Spleen (tissue), 7 donors: ENCODE measurements around the gene GEMIN2.

Source experiments
- POLR2A ChIP-seq, 3 donors: fragments of 450-650 bp; IDR thresholded peaks; one replicate each; pipeline ENCODE4 v1.5.1; 2017; ENCODE audit warnings: antibody characterized with exemption in 3 of 3, mild to moderate bottlenecking in 1 of 3
- TF ChIP-seq, protein P1 (sequence below), 11 experiments: fragments of 200-600 bp in 7 of 11; fragments of 450-650 bp in 4 of 11; sonication (generic) in 4 of 11; IDR thresholded peaks in 8 of 11; conservative IDR thresholded peaks in 3 of 11; 1 replicate in 7 of 11; 2 replicates in 4 of 11; pipeline versions ENCODE4 v1.4.0 to v1.8.0; 2016 to 2021; ENCODE audit warnings: antibody characterized with exemption in 11 of 11, inconsistent platforms in 4 of 11, mild to moderate bottlenecking in 1 of 11
- donor health status: DM: no; HTN: no; CAD: no; lungs with moderate emphysema.
- donor health status: DM: no; HTN: no; CAD: no.
- donor health status: DM: no; HTN: no; CAD: no.

- TF ChIP-seq, protein P1, sequence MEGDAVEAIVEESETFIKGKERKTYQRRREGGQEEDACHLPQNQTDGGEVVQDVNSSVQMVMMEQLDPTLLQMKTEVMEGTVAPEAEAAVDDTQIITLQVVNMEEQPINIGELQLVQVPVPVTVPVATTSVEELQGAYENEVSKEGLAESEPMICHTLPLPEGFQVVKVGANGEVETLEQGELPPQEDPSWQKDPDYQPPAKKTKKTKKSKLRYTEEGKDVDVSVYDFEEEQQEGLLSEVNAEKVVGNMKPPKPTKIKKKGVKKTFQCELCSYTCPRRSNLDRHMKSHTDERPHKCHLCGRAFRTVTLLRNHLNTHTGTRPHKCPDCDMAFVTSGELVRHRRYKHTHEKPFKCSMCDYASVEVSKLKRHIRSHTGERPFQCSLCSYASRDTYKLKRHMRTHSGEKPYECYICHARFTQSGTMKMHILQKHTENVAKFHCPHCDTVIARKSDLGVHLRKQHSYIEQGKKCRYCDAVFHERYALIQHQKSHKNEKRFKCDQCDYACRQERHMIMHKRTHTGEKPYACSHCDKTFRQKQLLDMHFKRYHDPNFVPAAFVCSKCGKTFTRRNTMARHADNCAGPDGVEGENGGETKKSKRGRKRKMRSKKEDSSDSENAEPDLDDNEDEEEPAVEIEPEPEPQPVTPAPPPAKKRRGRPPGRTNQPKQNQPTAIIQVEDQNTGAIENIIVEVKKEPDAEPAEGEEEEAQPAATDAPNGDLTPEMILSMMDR (IDR thresholded peaks at IDR 0.05 in 8 of 11, conservative IDR thresholded peaks at IDR 0.05 in 3 of 11) = no peak
- TF ChIP-seq POLR2A (IDR thresholded peaks at IDR 0.05) = no peak
These were observed 444 bp upstream of the GEMIN2 start for GRCh38 chr14:39113685-39114072.
